GM18505 (cell line): ENCODE data around the gene DNMT3L.

Experiments used
- ATAC-seq: cut with Tn5 transposase; IDR thresholded peaks from one replicate; pipeline ENCODE4 v1.9.1; 2021; ENCODE audit not compliant: unreplicated experiment
- POLR2A ChIP-seq: IDR thresholded peaks from 4 replicates; pipeline ENCODE4 v1.6.1; 2011; ENCODE audit warnings: borderline replicate concordance; ENCODE audit not compliant: insufficient read depth, insufficient read length; ENCODE audit errors: extremely low read depth

The DNMT3L gene

DNA sequence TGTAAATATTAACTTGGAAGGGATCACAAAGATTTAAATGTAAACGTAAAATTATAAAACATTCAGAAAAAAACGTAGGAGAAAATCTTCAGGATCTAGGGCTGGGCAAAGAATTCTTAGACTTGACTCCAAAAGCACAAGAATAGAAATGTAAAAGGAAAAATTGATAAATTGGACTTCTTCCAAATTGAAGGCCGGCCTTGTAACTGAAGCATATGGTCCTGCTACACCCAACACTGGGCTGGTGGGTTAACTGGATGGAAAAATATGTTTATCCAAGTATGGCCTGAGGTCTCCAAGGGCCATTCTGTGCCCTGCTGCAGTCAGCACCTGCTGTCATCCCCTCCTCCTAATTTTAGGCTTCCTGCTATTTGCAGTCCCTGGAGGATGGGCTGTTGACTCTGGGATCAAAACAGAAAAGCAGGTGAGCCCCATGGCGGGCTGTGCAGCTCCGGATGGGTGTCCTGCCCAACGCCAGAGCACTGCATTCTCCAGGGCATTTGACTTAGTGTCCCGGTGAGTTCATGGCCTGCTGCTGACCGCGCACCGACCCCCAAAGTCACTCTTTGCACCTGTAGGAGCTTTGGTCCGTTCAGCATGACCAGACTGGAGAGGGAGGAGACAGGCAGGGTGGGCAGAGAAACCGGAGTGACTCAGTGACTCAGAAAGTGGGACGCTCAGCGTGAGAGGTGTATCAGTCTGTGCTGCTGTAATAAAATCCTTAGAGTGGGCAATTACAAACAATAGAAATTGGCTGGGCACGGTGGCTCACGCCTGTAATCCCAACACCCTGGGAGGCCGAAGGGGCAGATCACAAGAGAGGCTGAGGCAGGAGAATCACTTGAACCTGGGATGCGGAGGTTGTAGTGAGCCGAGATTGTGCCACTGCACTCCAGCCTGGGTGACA lies 17.9 kb upstream of the DNMT3L start:
- ATAC-seq: no peak
- TF ChIP-seq POLR2A: no peak

DNA sequence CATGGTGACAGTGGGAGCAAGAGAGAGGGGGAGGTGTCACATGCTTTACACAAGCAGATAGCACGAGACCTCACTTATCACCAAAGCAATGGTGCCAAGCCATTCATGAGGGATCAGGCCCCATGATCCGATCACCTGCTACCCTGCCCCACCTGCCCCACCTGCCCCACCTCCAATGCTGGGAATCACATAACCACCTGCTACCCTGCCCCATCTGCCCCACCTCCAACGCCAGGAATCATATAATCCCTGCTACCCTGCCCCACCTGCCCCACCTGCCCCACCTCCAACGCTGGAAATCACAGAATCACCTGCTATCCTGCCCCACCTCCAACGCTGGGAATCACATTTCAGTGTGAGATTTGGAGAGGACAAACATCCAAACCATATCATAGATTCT lies 13.3 kb upstream of the DNMT3L start:
- ATAC-seq: no peak
- no peak for TF ChIP-seq POLR2A

DNA sequence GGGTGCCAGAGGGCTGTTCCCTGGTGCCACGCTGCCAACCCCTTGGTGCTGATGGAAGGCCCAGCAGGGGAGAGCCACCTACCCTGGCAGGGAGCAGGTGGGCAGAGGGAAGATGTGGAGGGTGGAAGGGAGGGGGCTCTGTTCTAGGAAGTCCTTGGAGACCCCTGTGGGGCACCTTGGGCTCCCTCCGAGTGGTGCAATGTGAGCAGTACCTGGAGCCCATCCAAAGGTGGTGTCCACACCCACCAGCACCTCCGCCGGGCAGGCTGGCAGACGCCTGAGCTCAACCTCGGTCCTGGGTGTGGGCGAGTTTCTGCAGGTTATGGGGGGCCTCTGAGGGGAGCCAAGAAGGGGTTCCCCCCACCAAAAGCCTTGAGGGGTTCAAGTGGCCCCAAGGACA lies 11.3 kb upstream of the DNMT3L start:
- ATAC-seq: no peak
- TF ChIP-seq POLR2A: no peak

DNA sequence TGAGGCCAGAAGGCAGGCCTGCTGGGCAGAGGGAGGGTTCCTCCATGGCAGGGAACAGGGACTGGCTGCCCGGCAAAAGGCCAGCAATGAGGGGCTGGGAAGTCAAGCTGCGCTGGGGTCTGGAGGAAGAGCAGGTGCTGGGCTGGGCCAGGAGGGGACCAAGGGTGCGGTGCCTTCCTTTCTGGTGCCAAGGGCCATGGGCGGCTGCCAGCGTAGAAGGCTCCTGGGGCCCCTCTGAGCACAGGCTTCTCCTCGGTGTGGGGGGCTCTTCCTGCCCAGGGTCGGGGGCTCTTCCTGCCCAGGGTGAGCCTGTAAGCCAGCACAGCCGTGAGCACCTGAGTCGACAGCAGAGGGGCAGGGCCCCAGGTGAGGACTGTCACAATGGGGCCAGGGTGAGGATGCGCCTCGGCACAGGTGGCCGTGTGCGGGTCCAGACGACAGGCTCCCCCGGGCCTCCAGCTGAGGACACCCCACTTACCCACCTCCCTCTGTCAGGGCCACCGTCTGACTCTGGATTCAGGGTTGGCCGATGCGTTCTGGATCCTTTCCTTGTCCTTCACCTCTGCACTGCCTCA lies 10.7 kb upstream of the DNMT3L start:
- no peak for TF ChIP-seq POLR2A
- no peak for ATAC-seq

DNA sequence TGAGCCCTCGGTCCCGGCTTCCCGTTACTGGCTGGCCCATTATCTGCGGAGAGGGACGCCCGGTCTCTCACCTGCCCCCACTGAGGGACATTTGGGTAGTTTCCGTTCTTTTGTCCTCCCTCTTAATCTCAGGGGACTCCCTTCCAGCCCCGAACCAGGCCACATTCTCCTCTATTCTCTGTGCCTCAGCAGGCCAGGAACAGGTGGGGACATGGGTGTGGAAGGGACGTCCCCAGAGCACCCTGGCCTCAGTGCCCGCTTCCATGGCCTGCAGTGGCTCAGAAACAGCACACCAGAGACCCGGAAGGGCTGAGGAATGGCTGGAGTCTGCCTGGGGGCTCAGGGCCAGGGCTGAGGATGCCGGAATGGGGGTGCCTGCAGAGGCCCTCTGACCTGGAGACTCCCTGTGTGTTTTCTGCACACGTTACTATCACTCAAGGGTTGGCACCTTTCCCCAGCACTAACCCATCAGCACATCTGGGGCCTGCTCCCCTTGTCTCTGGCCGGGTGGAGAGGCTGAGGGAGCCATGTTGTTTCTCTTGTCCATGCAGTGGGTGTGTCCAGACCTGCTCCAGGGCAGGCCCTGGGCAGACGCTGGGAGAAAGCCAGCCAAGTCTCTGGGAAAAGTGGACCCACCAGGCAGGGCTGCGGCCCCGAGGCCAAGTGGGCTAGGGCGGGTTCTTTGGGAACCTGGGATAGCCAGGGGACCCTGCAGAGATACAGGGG lies 10.0 kb upstream of the DNMT3L start:
- ATAC-seq: no peak
- no peak for TF ChIP-seq POLR2A

DNA sequence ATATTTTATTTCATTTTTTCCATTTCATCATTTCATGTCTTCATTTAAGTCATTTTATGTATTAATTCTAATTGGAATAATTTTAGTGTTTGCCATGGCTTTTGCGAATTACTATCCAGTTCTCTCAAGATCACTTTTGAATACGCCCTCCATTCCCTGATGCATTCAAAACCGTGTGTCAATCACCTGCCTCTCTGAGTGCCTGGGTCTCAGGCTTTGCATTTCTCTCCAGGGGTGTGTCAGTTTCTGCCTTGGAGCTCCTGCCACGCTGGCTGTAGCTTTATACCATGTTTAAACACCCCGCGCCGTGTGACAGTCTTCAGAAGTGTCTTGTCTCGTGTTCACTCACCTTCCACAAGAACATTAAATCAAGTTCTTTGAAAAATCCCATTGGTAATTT lies 7.4 kb upstream of the DNMT3L start:
- no peak for TF ChIP-seq POLR2A
- ATAC-seq: no peak

DNA sequence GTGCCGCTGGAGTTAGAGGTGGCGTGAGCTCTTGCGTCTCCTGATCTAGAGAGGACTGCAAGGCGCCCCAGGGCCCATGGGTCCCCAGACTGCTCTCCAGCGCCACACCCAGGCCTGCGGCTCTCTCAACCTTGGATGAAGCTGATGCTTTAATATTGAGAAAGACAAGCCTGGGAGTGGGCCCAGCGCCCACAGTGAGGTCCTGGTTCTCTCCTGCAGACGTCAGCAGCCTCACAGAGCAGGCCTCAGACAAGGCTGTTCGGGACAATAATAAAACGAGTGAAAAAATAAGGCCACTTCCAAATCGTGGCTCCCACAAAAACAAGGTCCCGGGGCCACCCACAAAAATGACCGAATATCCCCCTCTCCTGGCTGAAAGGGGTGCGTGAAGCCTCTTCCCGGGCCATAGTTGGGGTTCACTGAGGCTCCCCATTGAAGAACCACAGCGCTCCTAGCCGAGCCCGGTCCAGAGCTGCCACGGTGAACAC lies 6.0 kb upstream of the DNMT3L start:
- no peak for ATAC-seq
- no peak for TF ChIP-seq POLR2A

DNA sequence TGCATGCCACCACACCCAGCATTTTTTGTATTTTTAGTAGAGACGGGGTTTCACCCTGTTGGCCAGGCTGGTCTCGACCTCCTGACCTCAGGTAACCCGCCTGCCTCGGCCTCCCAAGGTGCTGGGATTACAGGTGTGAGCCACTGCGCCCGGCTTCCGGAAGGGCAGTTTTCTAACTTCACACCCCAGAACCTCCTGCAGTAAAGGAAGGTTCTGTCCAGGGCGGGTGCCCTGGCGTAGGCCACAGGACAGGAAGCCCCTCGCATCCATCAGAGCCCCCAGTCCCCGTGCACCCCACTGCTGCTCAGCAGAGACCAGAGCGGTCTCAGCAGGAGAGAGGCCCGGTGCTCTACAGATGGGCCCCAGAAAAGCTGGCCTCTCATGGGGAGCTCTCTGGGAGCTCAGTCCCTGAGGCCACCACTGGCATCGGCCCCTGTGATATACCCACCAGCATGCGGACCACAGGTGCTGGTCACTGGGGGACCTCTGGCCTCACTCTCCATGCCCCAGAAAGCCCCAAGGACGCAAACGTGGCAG lies 4.1 kb upstream of the DNMT3L start:
- ATAC-seq: no peak
- TF ChIP-seq POLR2A: no peak

DNA sequence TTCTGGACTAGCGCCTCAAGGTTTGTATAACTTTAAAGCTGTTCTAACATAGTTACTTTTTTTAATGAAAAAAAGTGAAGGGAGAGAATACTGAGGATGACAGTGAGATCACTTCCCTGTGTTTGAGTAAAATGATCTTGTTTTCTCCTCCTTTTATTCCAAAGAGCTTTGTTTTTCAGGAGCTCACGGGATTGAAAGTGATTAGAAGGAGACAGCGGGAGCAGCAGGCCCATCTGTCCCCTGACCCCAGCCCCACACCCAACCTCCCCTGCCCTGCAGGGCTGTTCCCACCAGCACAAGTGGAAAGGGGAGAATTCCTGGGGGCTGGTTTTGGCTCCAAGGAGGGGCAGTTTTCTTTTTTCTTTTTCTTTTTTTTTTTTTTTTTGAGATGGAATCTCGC lies 2.1 kb upstream of the DNMT3L start:
- no peak for TF ChIP-seq POLR2A
- ATAC-seq: no peak

DNA sequence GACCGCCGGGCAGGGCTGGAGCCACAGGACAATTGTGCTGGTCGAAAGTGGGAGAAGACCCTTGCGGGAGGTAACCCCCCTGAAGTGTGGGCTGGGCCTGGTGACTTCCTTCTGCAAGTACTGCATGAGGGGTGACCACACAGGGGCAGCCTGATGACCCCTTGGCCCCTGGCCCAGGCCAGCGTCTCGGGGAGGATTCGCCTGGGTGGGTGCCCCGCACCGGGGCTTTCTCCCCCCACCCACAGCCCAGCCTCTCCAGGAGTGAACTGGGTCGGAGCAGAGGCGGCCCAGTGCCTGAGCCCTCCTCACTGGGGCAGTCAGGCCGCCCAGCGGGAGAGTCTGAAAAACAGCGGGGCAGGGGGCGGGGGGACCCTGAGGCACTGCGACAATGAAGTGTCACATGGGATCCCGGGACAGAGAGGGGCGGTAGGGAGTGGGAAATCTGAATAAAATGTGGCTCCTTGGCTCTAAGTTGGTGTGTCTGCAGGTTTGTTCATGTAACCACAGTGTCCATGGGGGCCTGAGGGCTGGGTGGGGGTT lies 1.6 kb upstream of the DNMT3L start:
- TF ChIP-seq POLR2A: no peak
- ATAC-seq: no peak

DNA sequence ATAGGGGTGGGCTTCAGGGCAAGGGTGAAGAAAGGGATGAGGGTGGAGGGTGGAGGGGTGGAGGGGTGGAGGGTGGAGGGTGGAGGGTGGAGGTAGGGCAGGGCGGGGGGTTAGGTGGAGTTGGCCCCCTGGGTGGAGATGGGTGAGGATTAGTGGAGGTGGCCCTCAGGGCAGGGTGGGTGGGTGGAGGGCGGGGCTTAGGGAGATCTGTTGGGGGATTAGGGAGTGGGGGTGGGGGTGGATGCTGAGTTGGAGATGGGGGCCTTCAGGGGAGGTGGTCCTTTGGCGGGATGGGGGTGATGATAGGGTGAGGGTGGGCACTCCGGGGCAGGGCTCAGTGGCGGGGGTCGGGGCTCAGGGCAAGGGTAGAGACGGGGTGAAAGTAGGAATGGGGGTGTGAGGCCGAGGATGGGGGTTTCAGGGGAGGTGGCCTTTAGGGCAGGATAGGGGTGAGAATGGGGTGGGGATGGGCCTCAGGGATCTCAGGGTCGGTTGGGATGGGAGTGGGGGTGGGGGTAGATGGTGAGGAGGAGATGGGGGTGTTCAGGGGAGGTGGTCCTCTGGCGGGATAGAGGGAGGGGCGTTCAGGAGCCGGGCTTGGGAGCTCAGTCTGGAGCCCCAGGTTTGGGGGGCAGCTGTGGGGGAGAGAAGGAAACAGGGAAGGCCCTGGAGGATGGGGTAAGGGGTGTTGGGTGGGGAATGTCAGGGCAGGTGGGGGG lies 800 bp upstream of the DNMT3L start:
- TF ChIP-seq POLR2A: no peak
- ATAC-seq: no peak

DNA sequence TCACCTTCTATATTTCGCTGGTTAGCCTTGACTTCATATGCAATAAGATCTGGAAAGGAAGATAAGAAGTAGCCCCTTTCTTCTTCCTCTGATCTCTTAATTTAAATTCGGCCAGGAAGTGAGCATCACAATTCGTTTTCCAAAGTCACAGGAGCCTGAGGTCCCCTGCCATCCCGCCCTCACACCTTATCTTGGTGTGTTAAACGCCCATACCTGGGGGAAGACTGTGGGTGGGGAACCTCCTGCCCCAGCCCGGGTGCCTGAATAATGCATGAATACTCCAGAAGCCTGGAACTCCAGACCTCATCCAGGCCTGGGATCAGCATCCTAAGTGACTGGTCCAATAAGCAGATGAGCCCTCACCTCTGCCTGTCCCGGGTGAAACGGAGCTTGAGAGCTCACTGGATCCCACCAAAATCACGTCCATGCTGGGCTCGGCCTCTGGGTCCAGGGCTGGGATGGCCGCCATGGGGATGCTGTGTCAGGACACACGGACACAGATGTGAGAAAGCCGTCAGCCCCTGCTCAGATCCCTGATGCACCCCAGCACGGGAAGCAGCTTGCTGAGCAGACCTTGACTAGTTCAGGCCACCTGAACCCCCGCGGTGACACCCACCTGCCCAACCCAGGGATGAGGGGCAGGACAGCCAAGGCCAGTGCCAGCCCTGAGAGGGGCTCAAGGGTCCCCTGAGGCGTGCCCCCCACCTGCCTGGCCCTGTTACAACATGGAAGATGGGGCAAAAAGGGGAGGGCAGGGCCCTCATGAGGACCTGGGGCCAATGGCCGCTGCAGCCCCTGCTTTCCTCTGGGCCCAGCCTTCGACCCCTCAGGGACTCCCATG lies 686 bp downstream of the DNMT3L start:
- no peak for ATAC-seq
- TF ChIP-seq POLR2A: no peak
